Measurements from ENCODE around the gene KIF6.

DNA sequence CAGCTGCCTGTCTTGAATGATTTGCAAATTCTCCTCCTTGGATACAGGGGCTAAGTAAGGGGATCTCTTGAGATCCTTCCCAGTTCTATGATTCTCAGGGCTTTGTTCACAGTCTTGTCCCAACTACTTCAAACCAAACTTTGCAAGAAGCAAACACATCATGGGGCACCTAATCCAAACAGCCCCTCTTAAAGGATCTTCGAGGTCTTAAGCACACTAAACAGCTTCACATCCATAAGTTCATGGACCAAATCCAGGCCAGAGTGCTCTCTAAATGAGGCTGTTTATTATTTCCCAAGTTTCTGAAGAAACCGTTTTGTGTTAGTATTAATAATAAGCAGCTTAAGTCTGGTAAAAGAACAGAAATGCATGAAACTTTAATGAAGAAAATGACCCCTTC, 75.2 kb downstream of the KIF6 start:
- TF ChIP-seq, protein P1, sequence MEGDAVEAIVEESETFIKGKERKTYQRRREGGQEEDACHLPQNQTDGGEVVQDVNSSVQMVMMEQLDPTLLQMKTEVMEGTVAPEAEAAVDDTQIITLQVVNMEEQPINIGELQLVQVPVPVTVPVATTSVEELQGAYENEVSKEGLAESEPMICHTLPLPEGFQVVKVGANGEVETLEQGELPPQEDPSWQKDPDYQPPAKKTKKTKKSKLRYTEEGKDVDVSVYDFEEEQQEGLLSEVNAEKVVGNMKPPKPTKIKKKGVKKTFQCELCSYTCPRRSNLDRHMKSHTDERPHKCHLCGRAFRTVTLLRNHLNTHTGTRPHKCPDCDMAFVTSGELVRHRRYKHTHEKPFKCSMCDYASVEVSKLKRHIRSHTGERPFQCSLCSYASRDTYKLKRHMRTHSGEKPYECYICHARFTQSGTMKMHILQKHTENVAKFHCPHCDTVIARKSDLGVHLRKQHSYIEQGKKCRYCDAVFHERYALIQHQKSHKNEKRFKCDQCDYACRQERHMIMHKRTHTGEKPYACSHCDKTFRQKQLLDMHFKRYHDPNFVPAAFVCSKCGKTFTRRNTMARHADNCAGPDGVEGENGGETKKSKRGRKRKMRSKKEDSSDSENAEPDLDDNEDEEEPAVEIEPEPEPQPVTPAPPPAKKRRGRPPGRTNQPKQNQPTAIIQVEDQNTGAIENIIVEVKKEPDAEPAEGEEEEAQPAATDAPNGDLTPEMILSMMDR (IDR thresholded peaks at IDR 0.05): no peak
- TF ChIP-seq POLR2A (IDR thresholded peaks at IDR 0.05) (no peak), POLR2AphosphoS5 (IDR thresholded peaks at IDR 0.05) (no peak)
